Transverse colon (tissue), 3 donors: ENCODE measurements around the gene TRIM8.

Experiments used
- CTCF ChIP-seq, 5 experiments: fragments of 200-600 bp in 3 of 5; fragments of 450-650 bp in 2 of 5; sonication (generic) in 3 of 5; IDR thresholded peaks; 1 replicate in 2 of 5; 2 replicates in 3 of 5; pipeline ENCODE4 v1.5.1; 2016 to 2017; ENCODE audit warnings: antibody characterized with exemption in 5 of 5, inconsistent platforms in 3 of 5, mild to moderate bottlenecking in 2 of 5, moderate library complexity in 1 of 5
- POLR2A ChIP-seq: fragments of 450-650 bp; IDR thresholded peaks from one replicate; pipeline ENCODE4 v1.6.1; 2016; ENCODE audit warnings: antibody characterized with exemption, mild to moderate bottlenecking, moderate library complexity

GRCh38 chr10:102608487-102608886 is 35.8 kb upstream of the TRIM8 start:
- no peak for TF ChIP-seq CTCF (IDR thresholded peaks at IDR 0.05)
- TF ChIP-seq POLR2A: no peak
